HUES6 (cell line): Measurements from ENCODE around the gene EMD.

ENCODE experiments used
- H3K27ac ChIP-seq: 2 replicates; pipeline ENCODE4 v1.7.0; 2013; ENCODE audit warnings: low read depth, mild to moderate bottlenecking, low read length, inconsistent platforms
- H3K27me3 ChIP-seq: 2 replicates; pipeline ENCODE4 v1.6.1; 2013; ENCODE audit warnings: low read length; ENCODE audit not compliant: control insufficient read depth, insufficient read depth
- H3K36me3 ChIP-seq: 2 replicates; pipeline ENCODE4 v1.6.1; 2013; ENCODE audit warnings: low read length; ENCODE audit not compliant: control insufficient read depth, insufficient read depth
- H3K4me1 ChIP-seq: 2 replicates; pipeline ENCODE4 v1.6.1; 2013; ENCODE audit warnings: low read length; ENCODE audit not compliant: control insufficient read depth, insufficient read depth
- H3K4me3 ChIP-seq: 2 replicates; pipeline ENCODE4 v1.5.1; 2013; ENCODE audit warnings: low read depth, low read length
- H3K9ac ChIP-seq: one replicate; pipeline ENCODE4 v1.6.1; 2013; ENCODE audit warnings: mild to moderate bottlenecking, low read length
- H3K9me3 ChIP-seq: 2 replicates; pipeline ENCODE4 v1.6.1; 2013; ENCODE audit warnings: low read depth, low read length; ENCODE audit not compliant: control insufficient read depth, insufficient read depth

EMD gene

DNA sequence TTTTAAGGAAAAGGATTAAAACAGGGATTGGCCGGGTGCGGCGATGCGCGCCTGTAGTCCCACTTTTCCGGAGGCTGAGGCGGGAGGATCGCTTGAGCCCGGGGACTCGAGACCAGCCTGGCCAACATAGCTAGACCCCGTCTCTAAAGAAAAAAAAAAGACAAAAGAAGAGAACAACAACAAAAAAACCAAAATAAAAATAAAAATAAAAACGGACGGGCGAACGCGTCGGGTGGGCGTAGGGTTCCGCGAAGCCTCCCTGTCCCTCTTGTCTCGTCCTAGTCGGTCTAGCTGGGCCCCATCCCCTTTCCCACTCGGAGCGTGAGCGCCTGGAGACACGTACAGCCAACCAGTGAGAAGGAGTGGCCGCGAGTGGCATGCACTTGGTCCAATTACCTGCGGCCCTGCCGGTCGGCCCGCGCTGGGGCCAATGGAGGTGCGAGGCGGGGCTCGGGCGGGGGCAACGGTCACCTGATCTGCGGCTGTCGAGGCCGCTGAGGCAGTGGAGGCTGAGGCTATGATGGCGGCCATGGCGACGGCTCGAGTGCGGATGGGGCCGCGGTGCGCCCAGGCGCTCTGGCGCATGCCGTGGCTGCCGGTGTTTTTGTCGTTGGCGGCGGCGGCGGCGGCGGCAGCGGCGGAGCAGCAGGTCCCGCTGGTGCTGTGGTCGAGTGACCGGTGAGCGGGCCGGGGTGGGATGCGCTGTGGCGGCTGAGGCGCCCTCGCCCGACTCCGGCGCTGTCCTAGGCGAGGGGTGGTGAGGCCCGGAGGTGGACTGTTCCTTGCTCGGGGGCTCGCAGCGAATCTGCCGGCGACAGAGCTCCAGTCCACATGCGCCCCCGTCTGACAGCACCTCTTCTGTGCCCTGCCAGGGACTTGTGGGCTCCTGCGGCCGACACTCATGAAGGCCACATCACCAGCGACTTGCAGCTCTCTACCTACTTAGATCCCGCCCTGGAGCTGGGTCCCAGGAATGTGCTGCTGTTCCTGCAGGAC lies 49.4 kb downstream of the EMD start, which contains the start of gene ATP6AP1:
Gene ATP6AP1, plus strand, starts transcription at position 502 of the 996 bp plus-strand sequence. Its CDS starts 16 bp downstream, at position 518.
- H3K9ac ChIP-seq = peak within 1 kb of the TSS; percentile 72
- H3K36me3 ChIP-seq = peaks cover 19% of the 10 kb centered on the region
- no peak within 1 kb of the TSS; the same call in 1 of the 2 replicates for H3K27ac ChIP-seq
- H3K4me1 ChIP-seq = peaks cover 11% of the 10 kb centered on the region; the same call in 1 of the 2 replicates
- H3K27me3 ChIP-seq = no peaks in the 10 kb centered on the region
- peaks cover 20% of the 10 kb centered on the region; the same call in 1 of the 2 replicates for H3K9me3 ChIP-seq
- peak within 1 kb of the TSS; percentile 80 for H3K4me3 ChIP-seq

GRCh38 chrX:154429711-154430110 lies 50.6 kb downstream of the EMD start:
- H3K9ac ChIP-seq = no peak overlapping the region

DNA sequence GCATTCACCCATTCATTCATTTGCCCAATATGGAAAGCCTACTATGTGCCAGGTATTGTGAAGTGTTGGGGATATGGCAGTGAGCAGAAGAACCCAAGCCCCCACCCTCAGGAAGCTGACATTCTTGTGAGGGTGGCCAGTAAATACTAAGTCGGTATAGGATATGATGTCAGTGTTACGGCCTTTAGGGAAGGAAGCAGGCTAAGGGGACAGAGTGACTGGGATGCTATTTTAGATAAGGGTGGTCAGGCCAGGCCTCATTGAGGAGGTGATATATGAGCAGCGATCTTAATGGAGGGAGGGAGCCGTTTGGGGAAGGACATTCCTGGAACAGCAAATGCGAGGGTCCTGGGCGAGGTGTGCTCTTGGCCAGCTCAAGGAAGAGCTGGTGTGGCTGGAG lies 51.4 kb downstream of the EMD start:
- Histone ChIP-seq H3K4me1 (peaks cover 15% of the 10 kb centered on the region; the same call in 1 of the 2 replicates), H3K9me3 (peaks cover 30% of the 10 kb centered on the region; the same call in 1 of the 2 replicates), H3K36me3 (peaks cover 31% of the 10 kb centered on the region), H3K27ac (no peak overlapping the region), H3K9ac (no peak overlapping the region), H3K4me3 (no peak overlapping the region), H3K27me3 (no peaks in the 10 kb centered on the region)

More at GRCh38 chrX:154429711-154430110, 50.6 kb downstream of the EMD start:
- Histone ChIP-seq H3K9me3 (peaks cover 27% of the 10 kb centered on the region; the same call in 1 of the 2 replicates), H3K27ac (no peak overlapping the region), H3K4me3 (peak overlapping the region; percentile 80; the same call in 1 of the 2 replicates), H3K4me1 (peaks cover 15% of the 10 kb centered on the region; the same call in 1 of the 2 replicates), H3K27me3 (no peaks in the 10 kb centered on the region), H3K36me3 (peaks cover 29% of the 10 kb centered on the region)

DNA sequence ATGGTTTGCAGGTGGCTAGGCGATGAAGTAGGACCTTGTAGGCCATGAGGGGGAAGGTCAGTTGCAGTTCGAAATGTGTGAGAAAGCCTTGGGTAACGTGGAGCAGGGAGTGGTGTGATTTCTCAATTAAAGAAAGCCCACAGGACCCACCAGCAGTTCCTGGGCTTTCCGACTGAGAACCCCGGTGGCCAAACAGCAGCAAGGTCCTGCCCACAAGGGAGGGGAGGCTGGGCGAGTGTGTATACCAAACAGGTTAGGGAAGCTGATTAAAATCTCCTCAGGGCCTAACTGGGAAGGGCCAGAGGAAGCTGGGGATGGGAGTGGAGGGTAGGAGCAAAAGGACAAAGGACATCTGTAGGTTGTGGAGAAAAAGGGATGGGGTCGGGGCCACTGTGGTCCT lies 51.8 kb downstream of the EMD start:
- Histone ChIP-seq H3K9ac (no peak overlapping the region), H3K9me3 (peaks cover 30% of the 10 kb centered on the region; the same call in 1 of the 2 replicates), H3K4me1 (peaks cover 15% of the 10 kb centered on the region; the same call in 1 of the 2 replicates), H3K36me3 (peaks cover 31% of the 10 kb centered on the region), H3K4me3 (no peak overlapping the region), H3K27me3 (no peaks in the 10 kb centered on the region), H3K27ac (no peak overlapping the region)
